SU-DHL-6 (cell line): Measurements from ENCODE around the gene SLC25A45.

Experiments
- H2AFZ ChIP-seq: fragments of 200-600 bp; sonication (generic); 2 replicates; pipeline ENCODE4 v1.6.1; 2014; ENCODE audit warnings: low read depth, mild to moderate bottlenecking, moderate library complexity, mixed read lengths, antibody characterized with exemption, low read length; ENCODE audit not compliant: severe bottlenecking
- H3F3A ChIP-seq: fragments of 200-600 bp; shearing (Covaris generic); 2 replicates; pipeline ENCODE4 v1.6.0; 2016; ENCODE audit warnings: antibody characterized with exemption, mild to moderate bottlenecking; ENCODE audit not compliant: insufficient read depth
- H3K27ac ChIP-seq: fragments of 200-600 bp; sonication (generic); 2 replicates; pipeline ENCODE4 v1.5.1; 2016; ENCODE audit warnings: low read depth, mild to moderate bottlenecking, low read length, moderate library complexity, mixed read lengths
- H3K27me3 ChIP-seq: fragments of 200-600 bp; sonication (generic), shearing (Covaris generic); 2 replicates; pipeline ENCODE4 v1.6.0; 2014; ENCODE audit warnings: mild to moderate bottlenecking, low read length
- H3K36me3 ChIP-seq: fragments of 200-600 bp; sonication (generic); 2 replicates; pipeline ENCODE4 v1.6.1; 2014; ENCODE audit warnings: mild to moderate bottlenecking, low read length, mixed read lengths
- H3K4me2 ChIP-seq: fragments of 300-600, 200-600 bp; shearing (Covaris generic), sonication (generic); 2 replicates; pipeline ENCODE4 v1.6.0; 2014; ENCODE audit warnings: low read length, low read depth, mild to moderate bottlenecking; ENCODE audit not compliant: poor library complexity, severe bottlenecking
- H3K4me3 ChIP-seq: fragments of 200-600 bp; sonication (generic); 2 replicates; pipeline ENCODE4 v1.5.1; 2014; ENCODE audit warnings: antibody characterized with exemption, low read length, mild to moderate bottlenecking, mixed read lengths; ENCODE audit not compliant: insufficient read depth, poor library complexity, severe bottlenecking
- H3K79me2 ChIP-seq: fragments of 200-600 bp; sonication (generic); 2 replicates; pipeline ENCODE4 v1.6.1; 2014; ENCODE audit warnings: mild to moderate bottlenecking, low read length, moderate library complexity; ENCODE audit not compliant: insufficient read depth
- H3K9ac ChIP-seq: fragments of 200-600 bp; sonication (generic); 2 replicates; pipeline ENCODE4 v1.7.0; 2014; ENCODE audit warnings: mild to moderate bottlenecking, low read length
- H3K9me2 ChIP-seq: fragments of 200-600 bp; sonication (generic); replicated peaks from 2 replicates; pipeline ENCODE4 v1.6.1; 2014; ENCODE audit warnings: low read length; ENCODE audit not compliant: insufficient read depth
- H3K9me3 ChIP-seq: fragments of 200-600 bp; sonication (generic); 2 replicates; pipeline ENCODE4 v1.6.1; 2014; ENCODE audit warnings: low read length, mixed read lengths; ENCODE audit not compliant: insufficient read depth
- H4K20me1 ChIP-seq: fragments of 200-600 bp; sonication (generic); 2 replicates; pipeline ENCODE4 v1.6.1; 2014; ENCODE audit warnings: low read depth, mild to moderate bottlenecking, antibody characterized with exemption, low read length, moderate library complexity, mixed read lengths
- EZH2phosphoT487 ChIP-seq: fragments of 200-600 bp; sonication (generic), shearing (Covaris generic); conservative IDR thresholded peaks from 2 replicates; pipeline ENCODE4 v1.6.1; 2018; ENCODE audit warnings: mild to moderate bottlenecking, antibody characterized with exemption, low read length, moderate library complexity, mixed read lengths
- TF ChIP-seq, protein P1 (sequence below): fragments of 200-600 bp; sonication (generic); IDR thresholded peaks from one replicate; pipeline ENCODE4 v1.5.1; 2017; ENCODE audit warnings: antibody characterized with exemption, mild to moderate bottlenecking, low read length, moderate library complexity; ENCODE audit not compliant: insufficient read depth, poor library complexity, severe bottlenecking

Gene SLC25A45

DNA sequence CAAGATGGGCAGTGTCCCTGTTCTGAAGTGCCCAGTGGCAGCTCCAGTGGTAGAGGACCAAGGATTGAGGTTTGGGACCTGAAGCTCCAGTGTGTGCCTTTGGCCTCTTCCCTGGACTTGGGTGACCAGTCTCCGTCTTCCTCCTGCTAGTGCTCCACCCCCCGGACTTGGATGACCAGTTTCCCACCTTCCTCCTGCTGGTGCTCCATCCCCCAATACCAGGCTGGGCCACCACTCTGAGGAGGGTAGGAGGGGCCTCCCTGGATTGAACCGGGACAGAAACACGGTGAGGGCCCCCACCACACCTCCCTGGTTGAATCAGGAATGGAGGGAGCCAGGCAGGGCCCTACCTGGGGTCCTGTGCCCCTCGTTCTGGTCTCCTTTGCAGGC is 29.2 kb upstream of the SLC25A45 start:
- no peaks in the 10 kb centered on the region for H3K27me3 ChIP-seq
- H3K79me2 ChIP-seq: peaks cover 9% of the 10 kb centered on the region; the same call in 1 of the 2 replicates
- no peak for TF ChIP-seq EZH2phosphoT487
- TF ChIP-seq, protein P1, sequence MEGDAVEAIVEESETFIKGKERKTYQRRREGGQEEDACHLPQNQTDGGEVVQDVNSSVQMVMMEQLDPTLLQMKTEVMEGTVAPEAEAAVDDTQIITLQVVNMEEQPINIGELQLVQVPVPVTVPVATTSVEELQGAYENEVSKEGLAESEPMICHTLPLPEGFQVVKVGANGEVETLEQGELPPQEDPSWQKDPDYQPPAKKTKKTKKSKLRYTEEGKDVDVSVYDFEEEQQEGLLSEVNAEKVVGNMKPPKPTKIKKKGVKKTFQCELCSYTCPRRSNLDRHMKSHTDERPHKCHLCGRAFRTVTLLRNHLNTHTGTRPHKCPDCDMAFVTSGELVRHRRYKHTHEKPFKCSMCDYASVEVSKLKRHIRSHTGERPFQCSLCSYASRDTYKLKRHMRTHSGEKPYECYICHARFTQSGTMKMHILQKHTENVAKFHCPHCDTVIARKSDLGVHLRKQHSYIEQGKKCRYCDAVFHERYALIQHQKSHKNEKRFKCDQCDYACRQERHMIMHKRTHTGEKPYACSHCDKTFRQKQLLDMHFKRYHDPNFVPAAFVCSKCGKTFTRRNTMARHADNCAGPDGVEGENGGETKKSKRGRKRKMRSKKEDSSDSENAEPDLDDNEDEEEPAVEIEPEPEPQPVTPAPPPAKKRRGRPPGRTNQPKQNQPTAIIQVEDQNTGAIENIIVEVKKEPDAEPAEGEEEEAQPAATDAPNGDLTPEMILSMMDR: no peak
- H3F3A ChIP-seq: no peaks in the 10 kb centered on the region
- peaks cover 6% of the 10 kb centered on the region for H3K36me3 ChIP-seq
- no peak overlapping the region for H3K9ac ChIP-seq
- no peak overlapping the region for H3K4me3 ChIP-seq
- no peak overlapping the region for H3K4me2 ChIP-seq
- no peaks in the 10 kb centered on the region for H3K9me2 ChIP-seq
- H3K9me3 ChIP-seq: no peaks in the 10 kb centered on the region
- no peaks in the 10 kb centered on the region for H4K20me1 ChIP-seq
- H2AFZ ChIP-seq: no peak overlapping the region
- H3K27ac ChIP-seq: no peak overlapping the region

DNA sequence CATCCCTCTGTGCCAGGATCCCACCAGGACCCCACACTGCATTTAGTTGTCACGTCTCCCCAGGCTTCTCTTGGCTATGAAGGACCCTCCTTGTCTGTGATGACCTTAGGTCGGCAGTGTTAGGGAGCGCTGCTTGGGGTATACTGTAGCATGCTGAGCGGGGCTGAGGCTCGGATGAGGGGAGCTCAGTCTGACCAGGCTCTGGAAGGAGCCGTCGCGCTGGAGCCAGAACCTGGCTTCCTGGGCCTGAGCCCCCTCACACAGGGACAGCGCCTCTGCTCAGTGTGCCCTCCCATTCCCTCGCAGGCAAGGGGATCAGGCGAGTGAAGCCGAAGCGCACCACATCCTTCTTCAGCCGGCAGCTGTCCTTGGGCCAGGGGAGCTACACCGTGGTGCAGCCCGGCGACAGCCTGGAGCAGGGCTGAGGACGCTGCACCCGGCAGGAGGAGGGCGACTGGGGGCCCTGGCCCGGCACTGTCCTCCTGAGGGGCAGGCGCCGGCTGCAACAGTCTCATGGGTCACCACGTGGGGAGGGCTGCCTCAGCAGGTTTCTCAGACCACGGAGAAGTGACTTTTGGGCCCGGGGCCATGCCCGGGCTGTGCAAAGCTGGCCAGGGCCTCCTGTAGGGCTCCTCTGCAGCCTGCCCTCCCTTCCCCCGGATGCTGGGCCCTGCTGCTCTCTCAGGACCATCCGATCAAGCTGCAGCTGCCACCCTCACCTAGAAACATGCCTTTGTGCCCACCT is 28.7 kb upstream of the SLC25A45 start:
- no peak overlapping the region for H3K4me2 ChIP-seq
- no peaks in the 10 kb centered on the region for H3K9me2 ChIP-seq
- no peak overlapping the region for H3K9ac ChIP-seq
- H4K20me1 ChIP-seq: no peaks in the 10 kb centered on the region
- H3K4me3 ChIP-seq: no peak overlapping the region
- no peaks in the 10 kb centered on the region for H3K9me3 ChIP-seq
- H2AFZ ChIP-seq: no peak overlapping the region
- H3K27me3 ChIP-seq: no peaks in the 10 kb centered on the region
- peaks cover 9% of the 10 kb centered on the region; the same call in 1 of the 2 replicates for H3K79me2 ChIP-seq
- H3K27ac ChIP-seq: no peak overlapping the region
- peaks cover 6% of the 10 kb centered on the region for H3K36me3 ChIP-seq
- TF ChIP-seq, protein P1: no peak
- TF ChIP-seq EZH2phosphoT487: no peak
- no peaks in the 10 kb centered on the region for H3F3A ChIP-seq

DNA sequence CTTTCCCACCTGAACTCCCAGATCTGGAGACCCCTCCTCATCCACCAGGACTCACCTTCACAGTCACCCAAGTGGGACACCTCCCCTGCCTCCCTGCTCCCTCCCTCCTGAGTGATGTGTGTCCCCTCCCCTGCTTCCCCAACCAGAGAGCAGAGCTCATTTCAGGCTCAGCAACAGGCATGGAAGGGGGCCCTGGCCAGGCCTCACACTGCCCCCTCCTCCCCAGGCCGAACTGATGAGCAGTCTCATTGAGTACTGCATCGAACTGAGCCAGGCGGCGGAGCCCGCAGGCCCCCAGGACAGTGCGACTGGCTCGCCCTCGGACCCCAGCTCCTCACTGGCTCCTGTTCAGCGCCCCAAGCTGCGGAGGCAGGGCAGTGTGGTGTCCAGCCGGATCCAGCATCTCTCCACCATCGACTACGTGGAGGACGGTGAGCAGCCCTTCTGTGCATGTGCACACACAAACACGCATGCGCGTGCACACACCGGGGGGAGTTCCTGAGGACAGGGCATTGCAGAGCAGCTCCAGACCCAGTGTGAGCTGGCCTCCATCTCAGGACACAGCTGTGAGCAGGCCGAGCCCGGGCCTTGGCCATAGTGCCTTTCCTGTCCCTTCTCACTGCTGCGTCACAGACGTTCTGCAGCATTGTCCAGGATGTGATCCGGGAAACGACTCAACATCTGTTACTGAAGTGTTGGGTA is 22.3 kb upstream of the SLC25A45 start:
- Histone ChIP-seq H2AFZ (no peak overlapping the region), H3K27ac (peak overlapping the region; percentile 87), H3K4me2 (no peak overlapping the region), H3F3A (peaks cover 25% of the 10 kb centered on the region), H3K4me3 (no peak overlapping the region), H3K36me3 (peaks cover 10% of the 10 kb centered on the region), H3K9ac (no peak overlapping the region), H4K20me1 (no peaks in the 10 kb centered on the region), H3K9me2 (no peaks in the 10 kb centered on the region), H3K79me2 (peaks cover 9% of the 10 kb centered on the region; the same call in 1 of the 2 replicates), H3K27me3 (no peaks in the 10 kb centered on the region), H3K9me3 (no peaks in the 10 kb centered on the region)
- TF ChIP-seq, protein P1: no peak
- no peak for TF ChIP-seq EZH2phosphoT487
